K562 (cell line): ENCODE data around the gene MACROD2. TPM values are rescaled to one million over a fixed set of nuclear protein-coding genes. Genes with fewer than 3 reads are reported as not detected.

Experiments
- ATAC-seq: fragments of 200-7000 bp; cut with Tn5 transposase; 3 replicates; pipeline ENCODE4 v1.9.1; 2020; ENCODE audit warnings: moderate library complexity
- BruUV-seq: library from RNA; stranded (reverse); fragments of 400-500 nt; replicated peaks from 2 replicates; lab custom pipeline; 2021; lab: Mats Ljungman, UMichigan
- CTCF ChIA-PET: fragments of 300-600 bp; formaldehyde crosslinking; extraction: SDS; loops from one replicate; lab custom pipeline; 2021; ENCODE audit warnings: low intra/inter-chr PET ratio; lab: Yijun Ruan, JAX
- POLR2A ChIA-PET: fragments of 300-600, 350-650 bp; sonication (Branson Sonifier 250); formaldehyde crosslinking; extraction: SDS; loops from one replicate; lab custom pipeline; 2021; ENCODE audit warnings: antibody characterized with exemption, inconsistent platforms; lab: Yijun Ruan, JAX
- DNase-seq, 4 experiments: peaks; one replicate each; pipeline versions ENCODE4 v3.0.0 to v3.0.0-alpha.2; 2011 to 2018; ENCODE audit warnings: low spot score in 3 of 4, mixed read lengths in 3 of 4; ENCODE audit errors: extremely low read depth in 1 of 4
- FAIRE-seq: peaks from 2 replicates; lab custom pipeline; 2011; peaks lifted over from hg19 to GRCh38; lab: Jason Lieb, UNC
- H2AFZ ChIP-seq: 2 replicates; pipeline ENCODE4 v1.6.0; 2011; ENCODE audit warnings: low read depth, low read length, control low read depth, inconsistent platforms
- H3K27ac ChIP-seq: fragments of 200-600 bp; 3 replicates; pipeline ENCODE4 v1.8.0; 2011; ENCODE audit warnings: low read depth, mild to moderate bottlenecking, control low read depth, inconsistent platforms, low read length, moderate library complexity, mixed read lengths; ENCODE audit errors: extremely low read depth
- H3K27me3 ChIP-seq, 2 experiments: fragments of 300-600 bp in 1 of 2; 2 replicates in 1 of 2; 3 replicates in 1 of 2; pipeline versions ENCODE4 v1.6.0 to v1.8.0; 2011; ENCODE audit warnings: inconsistent platforms in 2 of 2, low read length in 2 of 2, mild to moderate bottlenecking in 1 of 2, mixed read lengths in 1 of 2, moderate library complexity in 1 of 2; ENCODE audit not compliant: control insufficient read depth in 2 of 2, insufficient read depth in 2 of 2
- H3K36me3 ChIP-seq: fragments of 300-600 bp; 3 replicates; pipeline ENCODE4 v1.8.0; 2011; ENCODE audit warnings: mild to moderate bottlenecking, low read length, inconsistent platforms; ENCODE audit not compliant: control insufficient read depth, insufficient read depth
- H3K4me1 ChIP-seq, 2 experiments: fragments of 200-600 bp in 1 of 2; replicated peaks in 1 of 2; 2 replicates in 1 of 2; 3 replicates in 1 of 2; pipeline versions ENCODE4 v1.5.1 to v1.8.0; 2011; ENCODE audit warnings: inconsistent platforms in 2 of 2, low read length in 2 of 2, mild to moderate bottlenecking in 1 of 2, mixed read lengths in 1 of 2, moderate library complexity in 1 of 2; ENCODE audit not compliant: control insufficient read depth in 2 of 2, insufficient read depth in 2 of 2
- H3K4me2 ChIP-seq: 2 replicates; pipeline ENCODE4 v1.6.1; 2011; ENCODE audit warnings: low read length, control low read depth, inconsistent platforms, mixed read lengths; ENCODE audit not compliant: insufficient read depth
- H3K4me3 ChIP-seq: fragments of 200-600 bp; sonication (generic), shearing (Covaris generic); 2 replicates; pipeline ENCODE4 v1.5.1; 2016; ENCODE audit warnings: control low read depth, inconsistent platforms
- H3K79me2 ChIP-seq: fragments of 200-600 bp; 3 replicates; pipeline ENCODE4 v1.8.0; 2011; ENCODE audit warnings: low read length, inconsistent platforms; ENCODE audit not compliant: control insufficient read depth, insufficient read depth
- H3K9ac ChIP-seq, 2 experiments: 2 replicates each; pipeline versions ENCODE4 v1.6.0 to v1.6.1; 2011; ENCODE audit warnings: low read depth in 2 of 2, low read length in 2 of 2, control low read depth in 1 of 2, inconsistent platforms in 1 of 2, mild to moderate bottlenecking in 1 of 2, mixed read lengths in 1 of 2; ENCODE audit not compliant: insufficient read depth in 1 of 2
- H3K9me1 ChIP-seq: one replicate; pipeline ENCODE4 v1.6.0; 2011; ENCODE audit warnings: inconsistent platforms, mild to moderate bottlenecking, low read length, moderate library complexity; ENCODE audit not compliant: control insufficient read depth, insufficient read depth
- H3K9me3 ChIP-seq: replicated peaks from 2 replicates; pipeline ENCODE4 v1.5.1; 2011; ENCODE audit warnings: low read depth, low read length, inconsistent platforms; ENCODE audit not compliant: control insufficient read depth, insufficient read depth
- H4K20me1 ChIP-seq: replicated peaks from 2 replicates; pipeline ENCODE4 v1.6.1; 2011; ENCODE audit warnings: low read length, inconsistent platforms, mixed read lengths; ENCODE audit not compliant: control insufficient read depth, insufficient read depth
- ASH1L ChIP-seq: fragments of 450-650 bp; IDR thresholded peaks from 2 replicates; pipeline ENCODE4 v1.6.1; 2018; ENCODE audit warnings: borderline replicate concordance, mild to moderate bottlenecking, low read depth; ENCODE audit not compliant: partially characterized antibody
- BACH1 ChIP-seq: fragments of 200-800 bp; sonication (Bioruptor generic); IDR thresholded peaks from 2 replicates; pipeline ENCODE4 v1.6.1; 2016; ENCODE audit warnings: missing genetic modification characterization, missing compliant biosample characterization
- HDAC6 ChIP-seq: IDR thresholded peaks from 2 replicates; pipeline ENCODE4 v1.6.1; 2012; ENCODE audit warnings: low read depth, mild to moderate bottlenecking, control low read depth, inconsistent platforms, low read length, moderate library complexity
- POLR2A ChIP-seq: fragments of 450-650 bp; conservative IDR thresholded peaks from 2 replicates; pipeline ENCODE4 v1.6.1; 2016
- REST ChIP-seq, 2 experiments: fragments of 450-650 bp; formaldehyde crosslinking in 1 of 2; IDR thresholded peaks; 2 replicates each; pipeline versions ENCODE4 v1.4.0 to v1.6.1; 2014 to 2020; ENCODE audit warnings: mild to moderate bottlenecking in 2 of 2, borderline replicate concordance in 1 of 2, low read depth in 1 of 2
- RNF2 ChIP-seq: sonication (generic); IDR thresholded peaks from 2 replicates; pipeline ENCODE4 v1.6.1; 2016
- ZBTB5 ChIP-seq: fragments of 450-650 bp; IDR thresholded peaks from 2 replicates; pipeline ENCODE4 v1.6.1; 2017; ENCODE audit warnings: antibody characterized with exemption
- WGBS: fragments of 100-300 bp; shearing (Covaris generic); methylation state at CpG from one replicate; pipeline ENCODE4 v1.1.6; 2016; ENCODE audit warnings: low coverage, mixed read lengths; ENCODE audit not compliant: insufficient coverage; ENCODE audit errors: missing lambda C conversion rate; 5-methylcytosine and 5-hydroxymethylcytosine counted together
- in situ Hi-C: fragments of 300-500 bp; cut with MboI; formaldehyde crosslinking; loops from 4 replicates; pipeline ENCODE4 v1.15.0; 2018; ENCODE audit warnings: inconsistent platforms, mixed read lengths
- intact Hi-C: fragments of 100-400 bp; cut with micrococcal nuclease; formaldehyde crosslinking; loops from 2 replicates; pipeline ENCODE4 v1.14.2; 2022
- polyA plus RNA-seq, 8 experiments: library from polyadenylated mRNA; depleted of rRNA in 4 of 8; stranded (reverse) in 5 of 8; unstranded in 3 of 8; fragments of >200 nt; fragmentation: Nextera tagmentation in 2 of 8; fragmentation: Illumina TruSeq in 1 of 8; extraction: Ambion mirVana in 2 of 8; extraction: Trizol in 1 of 8; gene quantifications; 2 replicates each; pipeline versions ENCODE4 v1.2.1 to v1.2.3, GENCODE V29; 2011 to 2014; ENCODE audit warnings: inconsistent platforms in 1 of 8, missing spikeins in 1 of 8
- total RNA-seq, 7 experiments: library from RNA; depleted of rRNA in 6 of 7; stranded (reverse); fragments of >200 nt in 6 of 7; fragmentation: Illumina TruSeq in 2 of 7; extraction: Trizol in 2 of 7; gene quantifications; 2 replicates each; pipeline versions ENCODE4 v1.2.1 to v1.2.3, GENCODE V29; 2011 to 2021; ENCODE audit warnings: low replicate concordance in 1 of 7

MACROD2 gene
- total and polyA plus RNA-seq, 9 of the 15 experiments (the other 6 are each of a cell fraction or from before 2014, with no cell fraction given): not detected

GRCh38 chr20:15742627-15743026 is 1747.3 kb downstream of the MACROD2 start:
- no peak for FAIRE-seq
- 0% methylated on average over 1 of the region's 1 CpG for WGBS
- TF ChIP-seq RNF2 (no peak), HDAC6 (no peak), REST (IDR thresholded peaks at IDR 0.05; ENCODE audit: borderline replicate concordance) (no peak), REST (CRISPR knock-in tag; IDR thresholded peaks at IDR 0.05; ENCODE audit: low read depth) (no peak), BACH1 (tag) (no peak), ZBTB5 (no peak), ASH1L (no peak), POLR2A (no peak)

More at GRCh38 chr20:15742627-15743026, 1747.3 kb downstream of the MACROD2 start:
- no peaks in the 10 kb centered on the region for H3K9me3 ChIP-seq
- in situ Hi-C loops (no loop called here), intact Hi-C loops (no loop called here)
- BruUV-seq: no TSS peak
- H3K9me1 ChIP-seq: no peaks in the 10 kb centered on the region
- CTCF ChIA-PET: no interaction called here
- no peaks in the 10 kb centered on the region for H3K79me2 ChIP-seq
- no peaks in the 10 kb centered on the region for H4K20me1 ChIP-seq
- no peak overlapping the region for H2AFZ ChIP-seq
- no peak overlapping the region for H3K4me2 ChIP-seq
- DNase-seq: no peak
- no peak for ATAC-seq
- no peak overlapping the region for H3K27ac ChIP-seq
- H3K9ac ChIP-seq: no peak overlapping the region
- no peaks in the 10 kb centered on the region for H3K36me3 ChIP-seq
- H3K4me1 ChIP-seq: no peaks in the 10 kb centered on the region
- no peaks in the 10 kb centered on the region for H3K27me3 ChIP-seq
- H3K4me3 ChIP-seq: no peak overlapping the region
- POLR2A ChIA-PET: no interaction called here
